Measurements from ENCODE around the gene CCDC169.

GRCh38 chr13:36275190-36276002, 22.2 kb downstream of the CCDC169 start:
- no peak for TF ChIP-seq SMAD3 (CRISPR knock-in tag; IDR thresholded peaks at IDR 0.05; ENCODE audit: borderline replicate concordance)
- TF ChIP-seq SP1 (CRISPR knock-in tag; conservative IDR thresholded peaks at IDR 0.05) = no peak
- TF ChIP-seq, protein P1, sequence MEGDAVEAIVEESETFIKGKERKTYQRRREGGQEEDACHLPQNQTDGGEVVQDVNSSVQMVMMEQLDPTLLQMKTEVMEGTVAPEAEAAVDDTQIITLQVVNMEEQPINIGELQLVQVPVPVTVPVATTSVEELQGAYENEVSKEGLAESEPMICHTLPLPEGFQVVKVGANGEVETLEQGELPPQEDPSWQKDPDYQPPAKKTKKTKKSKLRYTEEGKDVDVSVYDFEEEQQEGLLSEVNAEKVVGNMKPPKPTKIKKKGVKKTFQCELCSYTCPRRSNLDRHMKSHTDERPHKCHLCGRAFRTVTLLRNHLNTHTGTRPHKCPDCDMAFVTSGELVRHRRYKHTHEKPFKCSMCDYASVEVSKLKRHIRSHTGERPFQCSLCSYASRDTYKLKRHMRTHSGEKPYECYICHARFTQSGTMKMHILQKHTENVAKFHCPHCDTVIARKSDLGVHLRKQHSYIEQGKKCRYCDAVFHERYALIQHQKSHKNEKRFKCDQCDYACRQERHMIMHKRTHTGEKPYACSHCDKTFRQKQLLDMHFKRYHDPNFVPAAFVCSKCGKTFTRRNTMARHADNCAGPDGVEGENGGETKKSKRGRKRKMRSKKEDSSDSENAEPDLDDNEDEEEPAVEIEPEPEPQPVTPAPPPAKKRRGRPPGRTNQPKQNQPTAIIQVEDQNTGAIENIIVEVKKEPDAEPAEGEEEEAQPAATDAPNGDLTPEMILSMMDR (IDR thresholded peaks at IDR 0.05) = peak; percentile 55; the same call in 1 of the 2 replicates
- TF ChIP-seq, protein P2, sequence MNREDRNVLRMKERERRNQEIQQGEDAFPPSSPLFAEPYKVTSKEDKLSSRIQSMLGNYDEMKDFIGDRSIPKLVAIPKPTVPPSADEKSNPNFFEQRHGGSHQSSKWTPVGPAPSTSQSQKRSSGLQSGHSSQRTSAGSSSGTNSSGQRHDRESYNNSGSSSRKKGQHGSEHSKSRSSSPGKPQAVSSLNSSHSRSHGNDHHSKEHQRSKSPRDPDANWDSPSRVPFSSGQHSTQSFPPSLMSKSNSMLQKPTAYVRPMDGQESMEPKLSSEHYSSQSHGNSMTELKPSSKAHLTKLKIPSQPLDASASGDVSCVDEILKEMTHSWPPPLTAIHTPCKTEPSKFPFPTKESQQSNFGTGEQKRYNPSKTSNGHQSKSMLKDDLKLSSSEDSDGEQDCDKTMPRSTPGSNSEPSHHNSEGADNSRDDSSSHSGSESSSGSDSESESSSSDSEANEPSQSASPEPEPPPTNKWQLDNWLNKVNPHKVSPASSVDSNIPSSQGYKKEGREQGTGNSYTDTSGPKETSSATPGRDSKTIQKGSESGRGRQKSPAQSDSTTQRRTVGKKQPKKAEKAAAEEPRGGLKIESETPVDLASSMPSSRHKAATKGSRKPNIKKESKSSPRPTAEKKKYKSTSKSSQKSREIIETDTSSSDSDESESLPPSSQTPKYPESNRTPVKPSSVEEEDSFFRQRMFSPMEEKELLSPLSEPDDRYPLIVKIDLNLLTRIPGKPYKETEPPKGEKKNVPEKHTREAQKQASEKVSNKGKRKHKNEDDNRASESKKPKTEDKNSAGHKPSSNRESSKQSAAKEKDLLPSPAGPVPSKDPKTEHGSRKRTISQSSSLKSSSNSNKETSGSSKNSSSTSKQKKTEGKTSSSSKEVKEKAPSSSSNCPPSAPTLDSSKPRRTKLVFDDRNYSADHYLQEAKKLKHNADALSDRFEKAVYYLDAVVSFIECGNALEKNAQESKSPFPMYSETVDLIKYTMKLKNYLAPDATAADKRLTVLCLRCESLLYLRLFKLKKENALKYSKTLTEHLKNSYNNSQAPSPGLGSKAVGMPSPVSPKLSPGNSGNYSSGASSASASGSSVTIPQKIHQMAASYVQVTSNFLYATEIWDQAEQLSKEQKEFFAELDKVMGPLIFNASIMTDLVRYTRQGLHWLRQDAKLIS (CRISPR knock-in tag; IDR thresholded peaks at IDR 0.05; ENCODE audit: borderline replicate concordance) = no peak
- TF ChIP-seq E2F5 (CRISPR knock-in tag; IDR thresholded peaks at IDR 0.05) = no peak

Measured in WTC11 (cell line).